Measurements from ENCODE around the gene COL23A1.

DNA sequence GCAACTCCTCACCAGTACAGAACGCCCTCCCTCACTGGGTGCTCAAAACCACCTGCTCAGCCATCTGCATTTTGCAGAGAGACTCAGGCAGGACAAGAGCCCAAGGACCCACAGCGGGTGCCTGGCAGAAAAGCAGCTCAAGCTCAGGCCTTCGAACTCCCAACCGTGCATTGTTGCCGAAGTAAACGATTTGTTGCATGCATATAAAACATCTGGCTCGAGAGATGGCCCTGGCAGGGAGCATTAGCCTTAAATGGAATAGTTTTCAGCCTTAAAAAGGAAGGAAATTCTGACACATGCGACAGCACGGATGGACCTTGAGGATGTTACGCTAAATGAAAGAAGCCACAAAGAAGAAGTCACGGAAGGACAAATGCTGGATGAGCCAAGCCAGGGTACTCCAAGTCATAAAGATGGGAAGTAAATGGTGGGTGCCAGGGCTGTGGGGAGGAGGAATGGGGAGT lies 197.2 kb downstream of the COL23A1 start:
- TF ChIP-seq, protein P1, sequence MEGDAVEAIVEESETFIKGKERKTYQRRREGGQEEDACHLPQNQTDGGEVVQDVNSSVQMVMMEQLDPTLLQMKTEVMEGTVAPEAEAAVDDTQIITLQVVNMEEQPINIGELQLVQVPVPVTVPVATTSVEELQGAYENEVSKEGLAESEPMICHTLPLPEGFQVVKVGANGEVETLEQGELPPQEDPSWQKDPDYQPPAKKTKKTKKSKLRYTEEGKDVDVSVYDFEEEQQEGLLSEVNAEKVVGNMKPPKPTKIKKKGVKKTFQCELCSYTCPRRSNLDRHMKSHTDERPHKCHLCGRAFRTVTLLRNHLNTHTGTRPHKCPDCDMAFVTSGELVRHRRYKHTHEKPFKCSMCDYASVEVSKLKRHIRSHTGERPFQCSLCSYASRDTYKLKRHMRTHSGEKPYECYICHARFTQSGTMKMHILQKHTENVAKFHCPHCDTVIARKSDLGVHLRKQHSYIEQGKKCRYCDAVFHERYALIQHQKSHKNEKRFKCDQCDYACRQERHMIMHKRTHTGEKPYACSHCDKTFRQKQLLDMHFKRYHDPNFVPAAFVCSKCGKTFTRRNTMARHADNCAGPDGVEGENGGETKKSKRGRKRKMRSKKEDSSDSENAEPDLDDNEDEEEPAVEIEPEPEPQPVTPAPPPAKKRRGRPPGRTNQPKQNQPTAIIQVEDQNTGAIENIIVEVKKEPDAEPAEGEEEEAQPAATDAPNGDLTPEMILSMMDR (IDR thresholded peaks at IDR 0.05): no peak
- no peak for TF ChIP-seq POLR2A (IDR thresholded peaks at IDR 0.05)

Data from lower leg skin (tissue), 3 donors.